NCI-H146 (cell line): ENCODE results near the gene ABCB9.

Experiments used
- DNase-seq: peaks from one replicate; lab custom pipeline; 2025; lab: John Stamatoyannopoulos, UW

The ABCB9 gene

DNA sequence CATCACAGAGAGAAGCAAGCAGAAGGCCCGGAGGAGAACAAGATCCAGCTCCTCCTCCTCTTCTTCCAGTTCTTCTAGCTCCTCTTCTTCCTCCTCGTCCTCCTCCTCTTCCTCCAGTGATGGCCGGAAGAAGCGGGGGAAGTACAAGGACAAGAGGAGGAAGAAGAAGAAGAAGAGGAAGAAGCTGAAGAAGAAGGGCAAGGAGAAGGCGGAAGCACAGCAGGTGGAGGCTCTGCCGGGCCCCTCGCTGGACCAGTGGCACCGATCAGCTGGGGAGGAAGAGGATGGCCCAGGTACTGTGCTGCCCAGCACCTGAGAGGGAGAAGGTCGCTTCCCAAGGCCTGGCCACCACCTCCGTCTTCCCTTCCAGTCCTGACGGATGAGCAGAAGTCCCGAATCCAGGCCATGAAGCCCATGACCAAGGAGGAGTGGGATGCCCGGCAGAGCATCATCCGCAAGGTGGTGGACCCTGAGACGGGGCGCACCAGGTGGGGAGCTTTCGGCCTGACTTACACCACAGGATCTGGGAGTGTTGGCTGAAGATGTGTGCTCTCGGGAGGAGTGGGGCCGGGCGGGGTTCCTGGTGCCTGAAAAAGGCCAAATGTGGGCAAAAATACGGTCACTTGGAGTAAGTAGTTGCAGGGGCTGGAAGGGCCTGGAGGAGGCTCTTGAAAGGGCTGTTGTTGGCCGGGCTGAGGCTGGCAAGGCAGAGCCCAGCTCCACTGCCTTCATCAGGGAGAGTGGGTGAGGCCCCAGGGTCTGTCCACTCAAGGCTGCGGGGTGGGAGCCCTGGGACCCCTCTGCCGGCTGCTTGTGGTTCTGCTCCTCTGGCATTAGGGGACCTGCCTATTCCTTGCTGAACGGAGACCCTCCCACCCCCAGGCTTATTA is 15.6 kb upstream of the ABCB9 start:
- no peak for DNase-seq

DNA sequence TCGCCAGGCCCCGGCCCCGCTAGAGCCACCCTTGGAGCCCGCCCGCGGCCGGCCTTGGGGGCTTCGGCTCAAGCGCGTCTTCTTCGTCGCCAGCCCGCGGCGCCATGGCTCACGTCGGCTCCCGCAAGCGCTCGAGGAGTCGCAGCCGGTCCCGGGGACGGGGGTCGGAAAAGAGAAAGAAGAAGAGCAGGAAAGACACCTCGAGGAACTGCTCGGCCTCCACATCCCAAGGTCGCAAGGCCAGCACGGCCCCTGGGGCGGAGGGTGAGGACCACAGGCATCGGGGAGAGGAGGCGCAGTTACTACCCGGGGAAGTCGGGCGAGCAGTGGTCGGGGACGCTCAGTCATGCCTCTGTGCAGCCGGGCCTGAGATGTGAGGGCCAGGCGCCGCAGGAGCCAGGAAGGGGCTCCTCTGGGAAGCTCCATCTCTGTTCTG is 14.8 kb upstream of the ABCB9 start:
- DNase-seq = no peak

DNA sequence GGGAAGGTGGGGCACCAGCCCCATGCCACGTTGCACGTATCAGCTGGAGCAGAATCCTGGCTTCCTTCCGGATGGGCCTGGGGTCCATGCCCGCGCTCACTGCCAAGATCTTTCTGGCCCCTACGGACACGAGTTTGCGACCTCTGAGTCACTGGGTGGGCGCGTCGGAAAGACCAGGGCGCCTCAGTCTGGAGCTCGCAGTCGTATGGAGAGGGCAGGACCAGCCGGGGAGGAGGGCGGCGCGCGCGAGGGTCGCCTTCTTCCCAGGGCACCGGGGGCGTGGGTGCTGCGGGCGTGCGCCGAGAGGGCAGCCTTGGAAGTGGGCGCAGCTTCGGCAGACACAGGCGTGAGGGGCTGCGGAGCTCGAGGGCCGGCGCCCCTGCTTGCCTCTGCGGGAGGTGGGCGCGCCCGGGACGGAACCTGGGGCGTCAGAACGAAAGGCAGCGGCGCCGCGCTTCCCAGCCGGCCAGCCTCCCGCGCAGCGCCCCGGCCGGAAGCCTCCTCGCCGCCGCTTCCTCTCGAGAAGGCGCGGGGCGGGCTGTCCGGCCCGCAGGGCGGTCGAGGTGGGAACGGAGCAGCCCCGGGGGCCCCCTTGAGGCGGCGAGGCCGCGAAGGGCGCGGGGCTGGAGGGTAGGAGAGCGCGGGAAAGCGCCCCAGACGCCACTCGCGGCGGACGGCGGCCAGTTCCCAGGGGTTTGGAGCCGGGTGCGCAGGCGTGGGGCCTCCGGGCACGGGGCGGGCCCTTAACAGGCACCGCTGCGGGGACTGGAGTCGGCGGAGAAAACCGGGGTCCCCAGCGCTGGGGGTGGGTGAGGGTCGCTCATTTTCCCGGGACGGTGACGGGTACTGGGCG is 14.1 kb upstream of the ABCB9 start, which contains the start of gene ARL6IP4:
Gene ARL6IP4 (plus strand): TSS at position 499 of the 853 bp plus-strand sequence. CDS start 459 bp downstream, outside the sequence.
- peak; percentile 59 for DNase-seq

DNA sequence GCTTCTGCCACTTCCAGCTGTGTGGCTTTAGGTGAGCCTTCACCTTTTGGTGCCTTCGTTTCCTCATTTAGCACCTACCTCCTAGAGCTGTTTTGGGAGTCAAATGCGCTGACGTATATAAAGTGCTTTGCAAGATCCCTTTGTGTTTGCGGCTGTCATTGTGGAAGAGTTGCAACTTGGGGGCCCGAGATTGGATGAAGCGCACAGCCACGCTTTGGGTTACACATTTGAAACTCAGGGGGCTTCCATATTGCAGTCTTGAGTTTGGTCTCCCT is 13.6 kb upstream of the ABCB9 start:
- no peak for DNase-seq

DNA sequence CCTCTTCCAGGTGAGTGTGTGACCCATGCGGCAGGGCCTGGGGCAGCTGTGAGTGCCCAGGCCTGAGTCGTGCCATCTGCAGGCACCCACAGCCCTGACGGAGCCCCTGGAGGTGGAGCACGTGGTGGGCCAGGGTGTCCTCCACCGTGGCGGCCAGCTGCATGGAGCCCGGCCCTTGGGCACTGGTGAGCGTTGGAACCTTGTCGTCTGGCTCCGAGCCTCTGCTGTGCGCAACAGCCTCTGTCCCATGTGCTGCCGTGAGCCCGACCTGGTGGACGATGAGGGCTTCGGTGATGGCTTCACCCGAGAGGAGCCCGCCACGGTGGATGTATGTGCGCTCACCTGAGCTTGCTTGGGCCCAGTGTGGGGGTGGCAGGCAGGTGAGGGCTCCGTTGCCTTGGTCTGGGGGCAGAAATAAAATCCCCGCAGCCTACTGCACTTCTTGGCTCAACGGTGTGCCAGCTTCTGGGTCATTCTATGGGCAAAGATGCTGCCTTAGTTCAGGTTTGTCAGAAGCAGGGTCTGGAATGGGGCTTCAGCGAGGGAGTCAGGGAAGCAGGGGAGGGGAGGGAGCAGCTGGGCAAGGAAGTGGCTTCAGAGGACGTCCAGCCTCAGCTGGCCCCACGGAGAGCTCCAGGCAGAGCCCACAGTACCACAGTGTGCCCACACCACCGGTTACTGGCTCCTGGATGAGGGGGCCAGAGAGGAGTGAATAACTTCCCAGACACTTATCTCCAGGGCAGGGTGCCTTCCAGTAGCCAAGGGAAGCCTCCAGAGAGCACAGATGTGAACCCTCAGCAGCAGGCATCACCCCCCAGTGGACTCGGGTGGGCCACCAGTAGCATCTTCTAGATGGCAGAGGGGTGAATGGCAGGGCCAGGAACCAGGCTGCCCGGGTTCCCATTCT is 13.0 kb upstream of the ABCB9 start:
- no peak for DNase-seq

DNA sequence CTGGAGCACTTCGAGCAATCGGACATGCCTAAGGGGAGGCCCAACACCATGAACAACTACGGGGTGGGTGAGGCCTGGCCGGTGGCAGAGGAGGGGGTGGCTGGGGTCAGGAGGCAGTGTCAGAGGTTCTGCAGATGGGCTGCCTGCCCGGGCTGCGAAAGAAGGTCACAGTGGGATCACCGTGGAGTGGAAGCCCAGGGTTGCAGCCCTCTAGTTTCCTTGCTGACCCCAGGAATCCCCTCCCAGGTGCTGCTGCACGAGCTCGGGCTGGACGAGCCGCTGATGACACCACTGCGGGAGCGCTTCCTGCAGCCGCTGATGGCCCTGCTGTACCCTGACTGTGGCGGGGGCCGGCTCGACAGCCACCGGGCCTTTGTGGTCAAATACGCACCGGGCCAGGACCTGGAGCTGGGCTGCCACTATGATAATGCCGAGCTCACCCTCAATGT is 12.3 kb upstream of the ABCB9 start:
- DNase-seq = no peak

DNA sequence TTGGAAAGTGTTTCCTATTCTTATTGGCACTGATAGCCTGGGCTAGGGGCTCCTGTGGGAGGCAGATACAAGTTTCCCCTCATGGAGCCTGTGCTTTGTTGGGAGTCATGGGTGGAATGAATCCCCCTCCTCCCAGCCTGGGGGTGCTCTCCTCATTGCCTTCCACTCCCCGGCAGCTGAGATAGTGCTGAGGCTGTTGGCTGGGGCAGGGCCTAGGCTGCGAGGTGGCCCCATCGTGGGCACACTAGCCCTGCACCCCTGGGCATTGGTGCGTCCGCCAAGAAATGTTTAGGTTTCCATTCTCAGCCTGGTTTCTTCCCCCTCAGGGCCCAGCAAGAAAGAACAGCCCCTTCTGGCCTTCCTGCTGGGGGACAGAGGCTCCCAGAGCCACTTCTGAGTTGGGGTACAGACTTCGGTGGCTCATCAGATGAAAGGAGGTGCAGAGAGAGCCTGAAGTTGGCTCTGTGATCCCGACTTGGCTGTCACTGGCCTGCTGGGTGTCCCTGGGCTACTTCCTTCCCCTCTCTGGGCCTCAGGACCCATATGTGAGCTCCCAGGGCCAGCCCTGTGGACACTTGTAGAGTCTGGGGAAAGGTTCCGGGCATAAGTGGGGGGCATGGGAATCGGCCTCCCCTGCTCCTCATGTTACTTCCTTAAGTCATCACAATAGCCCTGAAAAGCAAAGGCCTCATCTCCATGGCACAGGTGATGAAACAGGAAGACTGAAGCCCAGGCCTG is 11.6 kb upstream of the ABCB9 start:
- DNase-seq = no peak

DNA sequence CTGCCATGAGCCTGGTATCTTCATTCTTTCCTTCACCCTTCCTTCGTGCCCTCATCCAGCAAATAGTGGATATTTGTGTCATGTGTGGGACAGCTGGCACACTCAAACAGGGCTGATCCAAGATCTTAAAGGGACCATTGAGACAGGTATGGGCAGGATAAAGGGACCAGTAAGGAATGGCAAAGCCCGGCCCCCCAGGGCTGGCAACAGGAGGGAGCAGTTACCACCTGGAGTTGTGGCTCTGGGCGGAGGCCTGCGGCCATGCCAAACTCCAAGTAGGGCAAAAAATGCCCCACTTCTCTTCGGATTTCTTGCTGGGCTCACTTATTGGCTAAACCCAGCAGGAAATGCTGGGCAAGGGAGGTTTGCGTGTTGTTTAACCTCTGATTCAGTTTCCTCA is 10.9 kb upstream of the ABCB9 start:
- DNase-seq = no peak

DNA sequence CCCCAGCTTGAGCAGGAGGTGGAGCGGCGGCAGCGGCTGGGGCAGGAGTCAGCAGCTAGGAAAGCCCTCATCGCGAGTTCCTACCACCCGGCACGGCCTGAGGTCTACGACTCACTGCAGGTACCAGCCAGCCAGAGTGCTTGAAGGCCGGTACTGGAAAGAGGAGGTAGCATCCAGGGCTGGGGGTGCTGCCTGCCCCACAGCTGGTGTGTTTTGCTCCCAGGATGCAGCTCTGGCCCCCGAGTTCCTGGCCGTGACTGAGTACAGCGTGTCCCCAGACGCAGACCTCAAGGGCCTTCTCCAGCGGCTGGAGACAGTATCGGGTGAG is 10.3 kb upstream of the ABCB9 start:
- no peak for DNase-seq

DNA sequence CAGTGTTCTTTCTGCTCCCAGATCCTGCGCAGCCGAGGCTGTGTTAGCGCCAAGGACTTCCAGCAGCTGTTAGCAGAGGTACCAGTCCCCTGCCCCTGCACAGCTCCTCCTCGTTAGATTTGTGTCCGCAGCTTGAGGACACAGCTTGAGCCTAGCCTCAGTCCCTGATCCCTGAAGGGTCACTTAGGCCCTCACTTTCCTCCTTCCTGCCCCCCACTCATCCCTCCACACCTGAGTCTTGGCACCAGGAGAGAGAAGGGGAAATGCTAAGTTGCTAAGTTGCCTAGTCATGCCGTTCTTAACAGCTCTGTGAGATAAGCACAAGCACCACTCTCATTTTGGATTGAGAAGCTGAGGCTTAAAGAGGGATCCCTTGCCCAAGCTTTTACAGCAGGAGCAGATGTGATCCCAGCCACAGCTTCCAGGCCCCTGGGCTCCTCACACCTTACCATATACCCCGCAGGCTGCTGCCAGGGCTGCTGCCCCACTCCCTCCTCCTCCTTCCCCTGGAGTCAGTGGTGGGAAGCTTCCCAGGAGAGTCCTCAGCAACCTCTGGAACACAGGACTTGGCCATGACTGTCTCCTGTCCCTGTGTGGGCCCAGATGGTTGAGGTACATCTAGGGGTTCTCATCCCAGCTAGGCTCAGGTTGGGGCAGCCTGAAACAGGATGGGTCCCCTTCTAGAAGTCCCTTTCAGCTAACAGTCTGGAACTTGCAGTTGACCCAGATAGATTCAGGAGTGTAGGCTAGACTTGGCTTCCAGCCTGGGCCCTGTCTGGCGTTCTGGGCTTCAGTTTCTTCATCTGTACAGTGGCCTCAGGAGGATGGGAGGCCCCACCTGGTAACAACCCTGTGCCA is 9.8 kb upstream of the ABCB9 start:
- no peak for DNase-seq

DNA sequence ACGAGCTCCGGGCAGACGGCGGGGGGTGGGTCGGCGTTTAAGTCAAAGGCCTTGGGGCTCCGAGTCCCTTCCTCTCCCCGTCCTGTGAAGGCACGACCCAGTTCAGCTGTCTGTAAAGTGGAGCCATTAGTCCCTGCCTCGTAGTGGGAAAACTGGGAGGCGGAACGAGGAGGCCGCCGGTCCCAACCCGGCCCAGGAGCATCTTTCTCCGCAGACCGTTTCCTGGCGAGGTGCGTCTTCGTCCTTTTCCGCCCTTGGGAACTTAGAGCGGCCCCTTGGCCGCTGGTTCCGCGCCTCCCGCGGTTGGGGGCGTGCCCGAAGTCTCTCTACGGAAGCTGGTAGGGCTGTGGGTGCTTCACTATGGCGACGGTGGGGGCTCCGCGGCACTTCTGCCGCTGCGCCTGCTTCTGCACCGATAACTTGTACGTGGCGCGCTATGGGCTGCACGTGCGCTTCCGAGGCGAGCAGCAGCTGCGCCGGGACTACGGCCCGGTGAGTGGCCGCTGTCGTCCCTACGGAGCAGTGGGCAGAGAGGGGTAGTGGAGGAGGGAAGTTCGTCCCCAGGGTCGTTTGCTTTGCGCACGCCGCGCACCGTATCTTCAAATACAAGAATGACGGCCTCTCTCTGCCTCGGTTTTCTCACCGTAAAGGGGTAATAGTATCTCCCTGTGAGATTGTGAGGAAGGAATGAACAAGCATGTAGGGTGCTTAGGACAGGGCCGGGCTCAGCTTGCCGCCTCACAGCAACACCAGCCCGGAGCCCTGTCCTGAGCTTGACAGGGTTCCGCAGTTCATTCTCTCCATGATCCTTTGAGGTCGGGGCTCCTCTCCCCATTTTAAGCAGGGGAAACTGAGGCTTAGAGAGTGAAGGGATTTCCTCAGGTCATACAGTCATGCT is 8.9 kb upstream of the ABCB9 start, which contains the start of gene OGFOD2:
Gene OGFOD2 (plus strand): TSS at position 353 of the 898 bp plus-strand sequence. CDS start 8 bp downstream, at position 361.
- peak; percentile 93 for DNase-seq

DNA sequence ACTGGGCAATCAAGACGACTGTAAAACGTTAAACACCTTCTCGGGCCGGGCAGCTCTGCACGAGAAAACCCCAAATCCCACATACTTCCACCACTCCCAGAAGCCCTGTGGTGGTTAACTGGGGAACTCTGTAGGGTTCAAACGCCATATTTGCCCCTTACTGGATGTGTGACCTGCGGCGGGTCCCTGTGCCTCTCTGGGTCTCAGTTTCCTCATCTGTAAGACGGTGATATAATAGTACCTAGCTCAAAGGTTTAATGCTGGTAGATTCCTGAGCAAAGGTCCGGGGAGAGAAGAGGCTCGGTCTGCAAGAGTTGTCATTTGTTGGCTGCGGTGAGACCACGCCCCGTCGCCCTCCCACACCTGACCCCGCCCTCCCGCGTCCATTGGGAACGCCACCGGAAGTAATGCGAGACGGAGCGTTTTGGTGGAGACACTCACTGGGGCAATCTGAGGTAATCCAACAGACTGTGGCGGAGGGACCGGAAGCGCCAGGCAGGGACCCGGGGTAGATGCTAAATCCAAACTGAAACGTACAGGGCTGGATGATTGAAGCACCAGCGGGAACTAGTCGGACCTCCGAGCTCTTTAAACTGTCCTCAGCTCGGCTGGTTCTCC is 8.1 kb upstream of the ABCB9 start:
- DNase-seq = peak; percentile 97

DNA sequence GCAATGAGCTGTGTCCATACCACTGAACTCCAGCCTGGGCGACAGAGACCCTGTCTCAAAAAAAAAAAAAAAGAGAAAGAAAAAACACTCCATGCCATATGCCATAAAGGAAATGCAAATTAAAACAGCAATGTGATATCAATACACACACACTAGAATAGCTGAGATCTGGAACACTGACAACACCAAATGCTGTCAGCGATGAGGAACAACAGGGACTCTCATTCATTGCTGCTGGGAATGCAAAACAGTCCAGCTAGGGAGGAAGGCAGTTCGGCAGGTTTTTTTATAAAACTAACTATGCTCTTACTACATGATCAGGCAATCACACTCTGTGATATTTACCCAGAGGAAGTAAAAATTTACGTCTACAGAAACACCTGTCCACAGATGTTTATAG is 3.4 kb upstream of the ABCB9 start:
- DNase-seq = no peak

DNA sequence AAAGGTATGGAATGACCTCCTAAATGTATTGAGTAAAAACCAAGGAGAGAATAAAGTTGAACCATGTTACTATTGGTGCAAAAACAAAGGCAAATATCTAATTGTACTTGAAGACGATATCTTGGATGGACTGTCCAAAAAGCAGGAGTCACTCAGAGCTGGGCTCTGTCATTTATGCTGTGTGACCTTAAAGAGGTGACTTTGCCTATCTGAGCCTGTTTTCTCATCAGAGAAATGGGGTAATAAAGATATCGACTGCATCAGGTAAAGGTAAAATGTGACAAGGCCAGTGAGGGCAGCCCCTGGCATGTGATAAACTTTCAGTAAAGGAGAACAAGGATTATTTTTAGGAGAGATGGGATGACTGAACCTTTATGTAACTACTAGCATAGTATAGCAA is 1.8 kb upstream of the ABCB9 start:
- DNase-seq = no peak

DNA sequence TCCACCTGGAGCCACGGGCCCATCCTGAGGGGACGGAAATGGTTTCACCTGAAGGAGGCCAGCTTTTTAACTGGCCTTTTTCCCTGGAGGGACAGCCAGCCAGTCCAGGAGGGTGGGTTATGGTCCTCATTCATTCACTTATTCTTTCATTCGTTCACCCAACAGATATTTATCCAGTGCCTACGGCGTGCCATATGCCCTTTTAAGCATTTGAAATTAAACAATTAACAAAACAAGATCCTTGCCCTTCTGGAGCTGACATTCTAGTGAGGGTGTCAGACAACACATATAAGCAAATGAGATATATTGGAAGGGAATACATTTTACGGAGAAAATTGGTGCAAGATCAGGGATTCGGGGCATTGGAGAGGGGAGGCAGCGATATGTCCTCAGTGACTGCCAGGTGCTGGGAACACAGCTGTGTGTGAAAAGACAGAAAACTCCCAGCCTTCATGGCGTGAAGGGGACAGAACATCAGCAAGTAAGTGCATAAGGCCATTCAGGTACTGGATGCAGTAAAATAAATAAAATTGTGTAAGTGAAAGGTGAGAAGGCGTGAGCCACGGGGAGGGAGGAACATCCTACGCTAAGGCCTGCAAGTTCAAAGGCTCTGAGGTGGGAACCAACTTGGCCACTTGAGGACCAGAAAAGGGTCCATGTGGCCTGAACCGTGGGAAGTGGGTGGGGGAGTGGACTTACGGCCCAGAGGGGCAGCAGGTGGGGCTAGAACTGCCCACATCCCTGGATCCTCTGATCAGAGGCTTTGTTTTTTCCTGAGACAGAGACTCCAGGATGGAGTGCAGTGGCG is 684 bp upstream of the ABCB9 start:
- no peak for DNase-seq

DNA sequence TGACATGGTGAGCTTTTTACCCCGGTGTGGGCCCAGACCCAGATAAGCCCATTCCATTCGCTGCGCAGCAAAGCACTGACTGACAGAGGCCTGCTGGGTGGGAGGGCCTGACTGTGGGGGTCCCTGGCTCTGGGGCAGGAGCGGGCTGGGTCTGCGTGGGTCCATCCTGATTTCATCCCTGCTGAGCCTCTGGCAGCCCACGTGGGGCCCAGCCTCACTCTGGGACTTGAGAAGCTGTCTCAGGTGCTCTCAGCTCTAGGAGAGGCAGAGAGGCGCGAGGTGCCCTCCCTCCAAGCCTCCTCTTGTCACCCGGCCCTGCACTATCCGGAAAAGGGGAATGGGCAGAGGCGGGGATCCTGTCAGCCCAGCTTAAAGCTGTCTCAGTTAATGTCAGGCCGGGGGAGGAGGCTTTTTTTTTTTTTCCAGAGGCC is 927 bp downstream of the ABCB9 start:
- no peak for DNase-seq

DNA sequence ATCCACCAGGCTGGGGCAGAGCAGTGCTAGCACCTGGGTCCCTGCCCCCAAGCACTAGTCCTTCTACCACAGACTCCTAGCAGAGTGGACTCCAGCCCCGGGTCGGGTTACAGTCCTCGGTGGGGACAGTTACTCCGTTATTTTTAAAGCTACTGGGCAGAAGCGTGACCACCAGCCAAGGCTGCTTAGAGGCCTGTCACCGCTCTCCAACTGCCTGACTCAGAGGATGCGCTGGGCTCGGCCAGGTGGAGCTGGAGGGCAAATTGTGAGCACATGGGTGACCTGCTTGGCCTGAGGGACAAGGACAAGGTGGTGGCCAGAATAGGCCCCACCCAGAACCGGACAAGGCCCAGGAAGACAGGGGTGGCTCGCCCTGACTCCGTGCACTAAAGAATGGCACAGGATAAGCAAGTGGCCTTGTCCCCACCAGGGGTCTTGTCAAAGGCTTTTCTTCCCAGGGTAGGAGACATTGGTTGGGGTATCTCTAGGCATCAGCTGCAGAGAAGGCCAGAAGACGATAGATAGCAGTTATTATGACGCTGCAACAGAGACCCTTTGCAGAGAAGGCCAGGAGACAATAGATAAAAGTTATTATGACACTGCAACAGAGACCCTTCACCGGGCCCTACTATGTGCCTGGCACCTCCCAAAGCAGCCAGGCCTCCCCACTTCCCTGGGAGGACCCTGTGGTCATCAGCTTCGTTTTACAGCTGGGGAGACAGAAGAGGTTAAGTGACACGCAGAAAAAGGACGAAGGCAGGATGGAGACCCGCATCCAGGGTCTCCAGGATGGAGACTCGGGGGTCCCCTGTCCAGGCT is 1.6 kb downstream of the ABCB9 start:
- DNase-seq = no peak
